Activated CD4-positive, CD25-positive, alpha-beta regulatory T cell (primary cell): ENCODE data around the gene GABRR2.
"Not testable (repeated sequence)": the region's sequence is repeated elsewhere in the genome, so short reads cannot be mapped to it uniquely, and the experiment has no call there.

Experiments used
- DNase-seq, 4 experiments: peaks; one replicate each; lab custom pipeline; 2025; lab: John Stamatoyannopoulos, UW

Gene GABRR2

GRCh38 chr6:89257781-89258180 lies 57.3 kb downstream of the GABRR2 start:
- DNase-seq, result no peak

DNA sequence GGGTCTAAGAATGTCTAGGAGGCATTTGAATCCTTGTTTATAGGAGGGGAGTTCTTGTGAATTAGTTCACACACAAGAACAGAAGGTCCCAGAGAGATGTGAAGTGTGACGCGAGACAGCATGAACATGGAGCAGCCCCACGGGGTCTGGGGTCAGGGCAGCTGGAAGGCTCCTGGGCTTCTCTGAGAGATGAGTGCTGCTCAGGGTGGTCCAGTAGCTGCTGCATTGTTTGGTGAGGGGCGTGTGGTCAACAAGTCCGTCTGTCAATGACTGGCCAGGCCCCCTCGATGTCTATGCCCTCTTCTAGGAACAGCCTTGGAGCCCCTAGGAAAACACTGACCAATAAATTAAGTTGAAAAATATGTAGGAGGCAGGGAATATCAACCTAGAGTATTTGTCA lies 57.8 kb downstream of the GABRR2 start:
- DNase-seq, result no peak

- no peak for DNase-seq
These were observed 59.7 kb downstream of the GABRR2 start for GRCh38 chr6:89255417-89255816.

DNA sequence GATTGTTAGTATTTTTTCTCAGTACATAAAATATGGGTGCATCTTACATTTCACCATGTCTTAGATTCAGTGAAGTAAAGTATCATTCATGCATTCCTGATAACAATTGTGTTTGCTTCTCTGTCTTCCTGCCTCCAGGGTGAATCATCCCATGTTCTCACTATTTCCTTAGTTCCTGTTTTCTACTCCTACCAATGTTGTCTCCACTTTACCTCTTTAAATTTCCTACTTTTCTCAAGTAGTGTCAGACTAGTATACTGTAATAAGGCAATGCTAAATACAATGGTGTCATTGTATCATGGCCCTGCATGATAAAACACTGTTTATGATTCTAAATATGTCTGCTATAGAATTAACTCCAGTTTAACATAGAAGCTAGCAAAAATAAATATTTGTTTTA lies 60.5 kb downstream of the GABRR2 start:
- no peak for DNase-seq

DNA sequence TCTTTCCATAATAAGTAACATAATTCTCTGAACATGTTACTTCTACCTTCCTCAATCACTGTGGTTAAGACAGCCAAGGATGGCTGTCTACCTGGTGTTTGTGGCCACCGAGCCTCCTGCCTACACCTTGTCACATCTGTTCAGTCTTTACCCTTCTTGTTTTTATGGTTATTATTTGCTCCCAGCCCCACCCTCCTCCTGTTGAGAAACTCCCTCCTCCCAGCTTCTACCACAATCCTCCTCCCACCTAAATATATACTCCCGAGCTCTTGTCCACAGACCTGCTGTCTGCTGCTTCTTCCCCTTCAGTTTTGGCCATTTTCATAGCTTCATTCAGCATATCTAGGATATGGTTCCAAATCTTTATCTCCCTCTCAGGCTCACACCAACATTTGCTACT lies 62.2 kb downstream of the GABRR2 start:
- DNase-seq, result no peak

DNA sequence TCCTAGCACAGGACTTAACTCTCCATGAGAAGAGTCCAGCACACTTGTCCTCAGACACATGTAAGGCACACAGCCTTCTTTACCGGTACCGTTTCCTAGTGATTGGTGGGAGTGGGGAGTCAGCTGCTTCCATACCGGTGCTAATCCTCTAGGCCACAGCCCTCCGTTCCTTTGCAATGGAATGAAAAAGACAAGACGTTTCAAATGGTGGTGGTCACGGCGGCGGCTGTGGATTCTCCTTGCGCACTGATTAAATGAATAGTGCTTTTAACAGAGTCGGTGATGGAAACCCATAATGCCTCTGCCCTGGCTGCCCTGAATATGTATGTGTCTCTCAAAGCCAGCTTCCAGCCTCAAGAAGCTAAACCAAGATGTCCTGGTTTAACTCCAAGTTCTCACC lies 63.1 kb downstream of the GABRR2 start:
- DNase-seq, result no peak

DNA sequence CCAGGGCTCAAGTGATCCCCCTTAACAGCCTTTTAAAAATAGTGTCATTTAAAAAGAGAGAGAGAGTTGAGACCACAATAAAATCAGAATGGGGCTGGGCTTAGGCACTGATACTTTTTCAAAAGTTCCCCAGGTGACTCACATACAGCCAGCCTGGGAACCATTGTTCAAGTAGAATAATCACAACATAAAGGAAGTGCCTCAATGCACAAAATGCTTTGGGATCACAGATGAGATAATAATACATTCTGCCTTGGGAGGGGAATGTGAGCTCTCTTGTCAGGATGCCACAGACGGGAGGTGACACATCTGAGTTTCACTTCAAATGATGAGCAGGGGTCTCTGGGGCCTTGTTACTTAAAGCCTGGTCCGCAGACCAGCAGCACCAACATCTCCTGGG lies 63.9 kb downstream of the GABRR2 start:
- no peak for DNase-seq

- no peak for DNase-seq
These were observed 64.9 kb downstream of the GABRR2 start for GRCh38 chr6:89250239-89250638.

- no peak for DNase-seq
These were observed 70.7 kb downstream of the GABRR2 start for GRCh38 chr6:89244241-89244985.

DNA sequence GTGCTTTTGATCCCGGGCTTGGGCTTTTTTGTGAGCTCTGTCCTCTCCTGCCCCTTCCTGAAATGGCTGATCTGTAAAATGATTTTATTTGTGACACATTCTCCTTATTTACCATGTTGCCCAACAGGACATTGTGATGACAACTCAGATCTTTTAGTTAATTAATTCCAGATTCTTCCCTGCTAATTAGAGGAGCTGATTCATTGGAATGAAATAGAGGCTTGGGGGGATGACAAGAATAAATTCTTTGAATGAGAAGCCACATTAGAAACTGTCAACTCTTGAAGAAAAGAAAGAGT lies 71.8 kb downstream of the GABRR2 start:
- DNase-seq, result no peak

DNA sequence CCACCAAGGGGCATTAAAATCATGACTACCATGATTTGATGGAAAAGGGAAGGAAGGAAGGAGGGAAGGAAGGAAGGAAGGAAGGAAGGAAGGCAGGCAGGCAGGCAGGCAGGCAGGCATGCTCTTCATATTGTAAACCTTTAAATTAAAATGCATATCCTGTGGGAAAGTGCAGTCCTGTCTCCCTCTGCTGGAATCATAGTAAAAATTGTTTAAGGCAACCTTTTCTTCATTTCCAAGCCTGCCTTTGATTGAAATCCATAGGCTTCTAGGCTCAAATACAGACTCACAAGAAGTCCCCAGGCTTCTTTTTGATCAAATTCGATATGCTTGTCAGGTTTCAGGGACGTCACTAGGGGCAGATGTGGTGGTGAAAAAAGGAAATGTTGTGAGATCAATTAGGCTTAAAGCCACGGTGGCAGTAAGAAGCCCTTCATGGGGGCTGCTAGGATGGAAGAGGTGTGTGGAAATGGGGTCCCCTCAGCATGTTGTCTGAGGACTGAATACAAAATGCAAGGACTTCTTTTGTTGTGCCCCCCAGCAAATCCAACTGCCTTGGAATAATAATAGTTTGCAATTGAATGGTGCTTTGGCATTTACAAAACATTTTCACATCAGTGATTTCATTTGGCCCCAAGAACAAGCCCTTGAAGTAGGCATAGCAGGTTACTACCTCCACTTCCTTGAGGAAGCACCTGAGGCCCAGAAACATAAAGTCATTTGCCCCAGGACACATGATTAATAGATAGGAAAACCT lies 72.3 kb downstream of the GABRR2 start:
- no peak for DNase-seq

GRCh38 chr6:89239338-89239737 lies 75.8 kb downstream of the GABRR2 start:
- DNase-seq, result no peak

- DNase-seq, result no peak
These were observed 77.9 kb downstream of the GABRR2 start for GRCh38 chr6:89237158-89237557.

GRCh38 chr6:89233605-89234004 lies 81.5 kb downstream of the GABRR2 start:
- DNase-seq, result not testable (repeated sequence)

DNA sequence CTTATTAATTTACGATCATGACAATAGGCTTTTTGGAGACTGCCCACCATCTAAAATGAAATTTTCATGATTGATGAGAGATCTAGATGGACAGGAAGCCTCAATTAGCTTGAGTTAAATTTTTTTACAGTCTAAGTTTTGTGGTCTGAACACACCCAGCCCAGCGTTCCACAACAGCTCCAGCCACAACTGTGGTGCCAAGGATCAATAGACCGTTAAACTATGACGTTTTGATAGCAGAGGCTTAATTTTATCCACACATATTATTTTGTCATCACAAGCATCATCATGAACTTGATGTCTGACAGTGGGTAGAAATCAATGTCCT lies 92.4 kb downstream of the GABRR2 start:
- no peak for DNase-seq

GRCh38 chr6:89221971-89222711 lies 93.0 kb downstream of the GABRR2 start:
- DNase-seq, result no peak

DNA sequence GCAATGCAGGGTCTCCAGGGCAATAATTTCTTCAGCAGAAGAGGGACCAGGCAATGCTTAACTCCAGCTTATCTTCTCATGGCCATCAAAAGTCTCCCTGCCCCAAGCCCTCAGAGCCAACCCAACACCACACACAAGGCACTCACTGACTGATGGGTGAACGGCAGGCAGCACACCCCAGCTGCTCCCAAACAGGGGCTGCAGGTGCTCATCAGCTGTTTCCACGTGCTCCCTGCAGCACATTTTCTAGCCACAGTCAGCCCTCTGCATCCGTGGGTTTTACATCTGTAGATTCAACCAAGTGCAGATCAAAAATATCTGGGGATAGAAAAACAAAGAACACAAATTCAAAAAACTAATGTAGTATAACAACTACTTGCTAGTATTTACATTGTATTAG lies 94.0 kb downstream of the GABRR2 start:
- DNase-seq, result no peak

DNA sequence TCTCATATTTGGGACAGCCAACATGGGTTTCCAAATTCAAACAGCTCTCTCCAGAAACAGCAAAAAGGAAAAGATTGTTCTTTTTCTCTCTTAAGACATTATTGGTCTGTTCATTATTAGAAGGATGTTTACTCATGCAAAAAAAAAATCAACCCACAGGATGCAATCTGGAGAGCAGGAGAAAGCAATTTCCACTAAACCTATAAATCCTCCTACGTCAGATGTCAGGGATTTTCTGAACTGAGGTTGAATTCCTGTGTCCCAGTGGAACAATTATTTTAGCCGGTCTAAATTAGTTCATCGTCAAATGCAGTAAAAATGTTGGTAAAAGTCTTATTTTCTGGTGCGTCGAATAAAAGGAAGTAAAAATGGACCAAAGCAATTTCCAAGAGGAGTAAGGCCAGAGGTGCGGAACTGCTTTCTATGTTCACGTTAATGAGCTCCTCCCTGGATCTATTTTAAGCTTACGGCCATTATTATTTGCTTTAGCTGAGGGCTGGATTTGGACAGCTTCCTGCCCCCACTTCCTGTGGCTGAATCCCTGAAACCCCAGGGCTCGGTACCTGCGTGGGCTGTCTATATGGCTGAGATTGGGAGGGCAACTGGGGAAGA lies 97.7 kb downstream of the GABRR2 start, which contains the start of gene GABRR1:
GABRR1 (minus strand) TSS at position 60 of the 612 bp plus-strand sequence; CDS start at position 24, 36 bp downstream.
- DNase-seq, result no peak

- DNase-seq, result no peak
These were observed 98.7 kb downstream of the GABRR2 start for GRCh38 chr6:89216411-89216810.

DNA sequence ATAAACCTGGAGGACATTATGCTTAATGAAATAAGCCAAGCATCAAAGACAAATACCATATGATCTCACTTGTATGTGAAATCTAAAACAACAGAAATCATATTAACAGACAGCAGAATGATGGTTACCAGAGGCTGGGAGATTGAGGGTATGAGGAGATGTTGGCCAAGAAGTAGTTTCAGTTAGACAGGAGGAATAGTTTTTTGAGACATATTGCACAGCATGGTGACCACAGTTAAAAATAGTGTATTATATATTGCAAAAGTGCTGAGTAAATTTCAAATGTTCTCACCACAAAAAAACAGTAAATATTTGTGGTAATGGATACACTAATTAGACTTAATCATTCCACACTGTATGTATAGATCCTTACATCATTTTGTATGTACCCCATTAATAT lies 99.7 kb downstream of the GABRR2 start:
- no peak for DNase-seq

DNA sequence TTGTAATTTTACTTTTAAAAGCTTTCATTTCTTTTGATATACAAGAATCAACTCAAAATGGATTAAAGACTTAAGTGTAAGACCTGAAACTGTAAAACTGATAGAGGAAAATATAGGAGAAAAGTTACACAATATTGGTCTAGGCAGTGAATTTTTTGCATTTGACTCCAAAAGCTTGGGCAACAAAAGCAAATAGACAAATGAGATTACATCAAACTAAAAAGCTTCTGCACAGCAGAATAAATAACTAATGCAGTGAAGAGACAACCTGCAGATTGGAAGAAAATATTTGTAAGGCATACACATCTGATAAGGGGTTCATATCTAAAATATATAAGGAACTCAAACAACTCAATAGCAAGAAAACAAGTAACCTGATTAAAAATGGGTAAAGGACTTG lies 100.9 kb downstream of the GABRR2 start:
- no peak for DNase-seq

- no peak for DNase-seq
These were observed 102.6 kb downstream of the GABRR2 start for GRCh38 chr6:89212472-89212871.

DNA sequence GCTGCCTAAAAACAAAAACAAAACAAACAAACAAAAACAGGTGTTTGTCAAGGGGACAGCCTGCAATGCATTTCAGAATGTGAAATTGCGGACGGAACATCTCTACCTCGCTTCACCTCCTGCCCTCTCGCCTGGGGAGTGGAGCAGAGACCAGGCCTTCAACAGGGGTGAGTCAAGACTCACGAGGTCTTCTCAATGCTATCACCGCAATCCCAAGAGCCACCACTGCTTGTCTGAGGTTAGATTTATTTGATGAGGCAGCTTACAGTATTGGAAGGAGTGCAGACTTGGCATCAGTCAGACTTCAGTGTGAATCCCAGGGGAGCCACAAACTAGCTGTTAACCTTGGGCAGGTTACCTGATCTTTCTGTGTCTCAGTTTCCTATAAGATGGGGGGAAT lies 105.6 kb downstream of the GABRR2 start:
- no peak for DNase-seq
